MM.1S (cell line): ENCODE data around the gene CSF3.

Experiments
- CTCF ChIP-seq: fragments of 300-600 bp; sonication (generic); IDR thresholded peaks from 2 replicates; pipeline ENCODE4 v1.5.1; 2016; ENCODE audit warnings: antibody characterized with exemption, low read length, mixed read lengths
- EZH2 ChIP-seq: fragments of 300-600 bp; sonication (generic); optimal IDR thresholded peaks from 2 replicates; pipeline ENCODE3; 2017; ENCODE audit warnings: low read depth, mild to moderate bottlenecking, antibody characterized with exemption, low read length, mixed read lengths

- TF ChIP-seq CTCF (no peak), EZH2 (no peak)
These were observed 26.0 kb downstream of the CSF3 start for GRCh38 chr17:40041196-40041595.
